HepG2 (cell line): ENCODE data around the gene NELFB. TPM values are rescaled to one million over a fixed set of nuclear protein-coding genes. Genes with fewer than 3 reads are reported as not detected.

Source experiments
- AGO1 ChIP-seq: fragments of 200-400 bp; formaldehyde crosslinking; IDR thresholded peaks from 2 replicates; pipeline ENCODE4 v1.6.1; 2017; ENCODE audit warnings: mild to moderate bottlenecking, low read depth, low read length, moderate library complexity; ENCODE audit not compliant: poor library complexity, severe bottlenecking
- AHDC1 ChIP-seq: sonication (generic); formaldehyde crosslinking; IDR thresholded peaks from 2 replicates; pipeline ENCODE4 v1.5.1; 2020; ENCODE audit warnings: mild to moderate bottlenecking, missing genetic modification reagents, borderline replicate concordance
- ATF3 ChIP-seq: sonication (generic); formaldehyde crosslinking; IDR thresholded peaks from 2 replicates; pipeline ENCODE4 v1.4.0; 2020; ENCODE audit warnings: missing genetic modification reagents
- FOXO4 ChIP-seq: sonication (generic); formaldehyde crosslinking; conservative IDR thresholded peaks from 2 replicates; pipeline ENCODE4 v1.8.1; 2023; ENCODE audit warnings: missing genetic modification reagents
- GMEB2 ChIP-seq: IDR thresholded peaks from 2 replicates; pipeline ENCODE4 v1.6.1; 2016; ENCODE audit warnings: missing biosample characterization, missing genetic modification reagents, low read depth
- HCFC1 ChIP-seq: fragments of 150-350 bp; IDR thresholded peaks from 2 replicates; pipeline ENCODE4 v1.6.1; 2014; ENCODE audit warnings: low read depth, low read length
- HIVEP1 ChIP-seq: sonication (generic); formaldehyde crosslinking; IDR thresholded peaks from 2 replicates; pipeline ENCODE4 v1.4.0; 2020; ENCODE audit warnings: mild to moderate bottlenecking, missing genetic modification reagents
- HNRNPL ChIP-seq: fragments of 200-400 bp; formaldehyde crosslinking; IDR thresholded peaks from 2 replicates; pipeline ENCODE4 v1.6.1; 2017; ENCODE audit warnings: mild to moderate bottlenecking, low read depth, low read length
- JUND ChIP-seq: sonication (generic); formaldehyde crosslinking; IDR thresholded peaks from 2 replicates; pipeline ENCODE4 v1.8.0; 2022; ENCODE audit warnings: mild to moderate bottlenecking, missing genetic modification reagents
- KAT2B ChIP-seq: fragments of 150-350 bp; IDR thresholded peaks from 2 replicates; pipeline ENCODE4 v1.6.1; 2014; ENCODE audit warnings: low read depth, low read length, borderline replicate concordance
- KLF13 ChIP-seq: sonication (generic); formaldehyde crosslinking; IDR thresholded peaks from 2 replicates; pipeline ENCODE4 v1.4.0; 2020; ENCODE audit warnings: mild to moderate bottlenecking, missing genetic modification reagents
- MTF1 ChIP-seq: sonication (generic); formaldehyde crosslinking; IDR thresholded peaks from 2 replicates; pipeline ENCODE4 v1.5.0; 2020; ENCODE audit warnings: missing genetic modification reagents
- MTF2 ChIP-seq: sonication (generic); formaldehyde crosslinking; IDR thresholded peaks from 2 replicates; pipeline ENCODE4 v1.5.0; 2020; ENCODE audit warnings: missing genetic modification reagents, borderline replicate concordance
- POLR2G ChIP-seq: fragments of 200-400 bp; formaldehyde crosslinking; IDR thresholded peaks from 2 replicates; pipeline ENCODE4 v1.6.1; 2018; ENCODE audit warnings: mild to moderate bottlenecking, low read depth, low read length, moderate library complexity
- RFX5 ChIP-seq: IDR thresholded peaks from 2 replicates; pipeline ENCODE4 v1.6.1; 2011; ENCODE audit warnings: low read depth, low read length, improper control_type of control experiment
- SRF ChIP-seq: IDR thresholded peaks from 2 replicates; pipeline ENCODE4 v1.6.1; 2011; ENCODE audit warnings: mild to moderate bottlenecking, low read depth, low read length, moderate library complexity
- ZFP41 ChIP-seq: sonication (generic); formaldehyde crosslinking; IDR thresholded peaks from 2 replicates; pipeline ENCODE4 v1.4.0; 2020; ENCODE audit warnings: mild to moderate bottlenecking, missing genetic modification reagents, borderline replicate concordance
- ZNF124 ChIP-seq: sonication (generic); formaldehyde crosslinking; IDR thresholded peaks from 2 replicates; pipeline ENCODE4 v1.4.0; 2020; ENCODE audit warnings: missing genetic modification reagents
- ZNF136 ChIP-seq: sonication (generic); formaldehyde crosslinking; IDR thresholded peaks from 2 replicates; pipeline ENCODE4 v1.8.1; 2022; ENCODE audit warnings: low read depth, mild to moderate bottlenecking, moderate library complexity, missing genetic modification reagents
- ZNF263 ChIP-seq: sonication (generic); formaldehyde crosslinking; IDR thresholded peaks from 2 replicates; pipeline ENCODE4 v1.4.0; 2020; ENCODE audit warnings: missing genetic modification reagents
- ZNF782 ChIP-seq: sonication (generic); formaldehyde crosslinking; IDR thresholded peaks from 2 replicates; pipeline ENCODE4 v1.4.0; 2020; ENCODE audit warnings: missing genetic modification reagents, mild to moderate bottlenecking, borderline replicate concordance
- ZSCAN25 ChIP-seq: sonication (generic); formaldehyde crosslinking; IDR thresholded peaks from 2 replicates; pipeline ENCODE4 v1.8.0; 2022; ENCODE audit warnings: mild to moderate bottlenecking, missing genetic modification reagents
- polyA plus RNA-seq, 8 experiments: library from polyadenylated mRNA; depleted of rRNA in 3 of 8; stranded (reverse) in 7 of 8; unstranded in 1 of 8; fragments of >200 nt; fragmentation: Illumina TruSeq in 4 of 8; extraction: Trizol in 4 of 8; gene quantifications; 2 replicates each; pipeline versions ENCODE4 v1.2.1 to v1.2.3, GENCODE V29; 2011 to 2016; ENCODE audit warnings: low read depth in 4 of 8, missing spikeins in 1 of 8, mixed read lengths in 1 of 8; ENCODE audit not compliant: insufficient read depth in 1 of 8
- total RNA-seq, 5 experiments: library from RNA; depleted of rRNA; stranded (reverse); fragments of >200 nt; fragmentation: Illumina TruSeq; extraction: Trizol; gene quantifications; 2 replicates each; pipeline ENCODE4 v1.2.3, GENCODE V29; 2016; ENCODE audit warnings: low read depth in 1 of 5

The NELFB gene
- total and polyA plus RNA-seq, 2 of the 13 experiments (the other 11 are each of a cell fraction or from before 2014, with no cell fraction given): 26.5 to 45.8 TPM

- no peak for TF ChIP-seq GMEB2 (CRISPR knock-in tag)
- 0 out of 2 replicates have a peak, but pooled peaks have one; percentile 53 for TF ChIP-seq MTF2 (CRISPR knock-in tag)
- no peak for TF ChIP-seq RFX5
- TF ChIP-seq AHDC1 (CRISPR knock-in tag): no peak
- no peak for TF ChIP-seq KAT2B
- TF ChIP-seq ZNF782 (CRISPR knock-in tag): no peak
- TF ChIP-seq ZSCAN25 (CRISPR knock-in tag): peak; percentile 55
- no peak for TF ChIP-seq HCFC1
- TF ChIP-seq ZNF124 (CRISPR knock-in tag): no peak
- peak; percentile 47; the same call in 1 of the 2 replicates for TF ChIP-seq POLR2G
- no peak for TF ChIP-seq MTF1 (CRISPR knock-in tag)
- no peak for TF ChIP-seq HIVEP1 (CRISPR knock-in tag)
- no peak for TF ChIP-seq ATF3 (CRISPR knock-in tag)
- no peak for TF ChIP-seq SRF
- no peak for TF ChIP-seq JUND (CRISPR knock-in tag)
- peak; percentile 86 for TF ChIP-seq HNRNPL
- 0 out of 2 replicates have a peak, but pooled peaks have one; percentile 92 for TF ChIP-seq FOXO4 (CRISPR knock-in tag)
- TF ChIP-seq ZFP41 (CRISPR knock-in tag): no peak
- no peak for TF ChIP-seq ZNF136 (CRISPR knock-in tag)
- no peak for TF ChIP-seq ZNF263 (CRISPR knock-in tag)
- TF ChIP-seq KLF13 (CRISPR knock-in tag): no peak
- TF ChIP-seq AGO1: peak; percentile 93
These were observed 27.9 kb upstream of the NELFB start, which contains the start of gene RNF224 (continued) for GRCh38 chr9:137227054-137227852.
